Measurements from ENCODE around the gene SLC30A3. TPM values are rescaled to one million over a fixed set of nuclear protein-coding genes. Genes with fewer than 3 reads are reported as not detected.

The SLC30A3 gene
- total RNA-seq, 1 donor from 2014 or later = not detected

GRCh38 chr2:27296481-27296880 is 33.6 kb upstream of the SLC30A3 start:
- Mint-ChIP-seq H3K4me1 (ENCODE audit: low read depth) (peaks cover 15% of the 10 kb centered on the region), H3K4me3 (ENCODE audit: low read depth) (no peak overlapping the region), H3K27me3 (peaks cover 20% of the 10 kb centered on the region), H3K27ac (no peak overlapping the region), H3K9me3 (ENCODE audit: low read depth) (no peaks in the 10 kb centered on the region), H3K36me3 (ENCODE audit: insufficient read depth) (no peaks in the 10 kb centered on the region)
- no peak for TF ChIP-seq CTCF (IDR thresholded peaks at IDR 0.05; ENCODE audit: unreplicated experiment)
- DNase-seq (ENCODE audit: low spot score, unreplicated experiment) = no peak

- H3K9me3 Mint-ChIP-seq (ENCODE audit: low read depth) = no peaks in the 10 kb centered on the region
- DNase-seq (ENCODE audit: low spot score, unreplicated experiment) = no peak
- no peak overlapping the region for H3K27ac Mint-ChIP-seq
- H3K27me3 Mint-ChIP-seq = peaks cover 21% of the 10 kb centered on the region
- no peak for TF ChIP-seq CTCF (IDR thresholded peaks at IDR 0.05; ENCODE audit: unreplicated experiment)
- peaks cover 15% of the 10 kb centered on the region for H3K4me1 Mint-ChIP-seq (ENCODE audit: low read depth)
- no peaks in the 10 kb centered on the region for H3K36me3 Mint-ChIP-seq (ENCODE audit: insufficient read depth)
- no peak overlapping the region for H3K4me3 Mint-ChIP-seq (ENCODE audit: low read depth)
Measured at GRCh38 chr2:27294928-27295327, 32.1 kb upstream of the SLC30A3 start.

GRCh38 chr2:27291865-27292264 is 29.0 kb upstream of the SLC30A3 start:
- TF ChIP-seq CTCF (IDR thresholded peaks at IDR 0.05; ENCODE audit: unreplicated experiment) = peak; percentile 20
- H3K9me3 Mint-ChIP-seq (ENCODE audit: low read depth) = no peaks in the 10 kb centered on the region
- H3K27me3 Mint-ChIP-seq = peaks cover 29% of the 10 kb centered on the region
- no peaks in the 10 kb centered on the region for H3K36me3 Mint-ChIP-seq (ENCODE audit: insufficient read depth)
- DNase-seq (ENCODE audit: low spot score, unreplicated experiment) = no peak
- H3K4me1 Mint-ChIP-seq (ENCODE audit: low read depth) = peaks cover 10% of the 10 kb centered on the region
- H3K4me3 Mint-ChIP-seq (ENCODE audit: low read depth) = no peak overlapping the region
- H3K27ac Mint-ChIP-seq = no peak overlapping the region

GRCh38 chr2:27290549-27290948 is 27.7 kb upstream of the SLC30A3 start:
- H3K4me3 Mint-ChIP-seq (ENCODE audit: low read depth) = no peak overlapping the region
- no peak for TF ChIP-seq CTCF (IDR thresholded peaks at IDR 0.05; ENCODE audit: unreplicated experiment)
- H3K27ac Mint-ChIP-seq = no peak overlapping the region
- DNase-seq (ENCODE audit: low spot score, unreplicated experiment) = no peak
- no peaks in the 10 kb centered on the region for H3K9me3 Mint-ChIP-seq (ENCODE audit: low read depth)
- no peaks in the 10 kb centered on the region for H3K36me3 Mint-ChIP-seq (ENCODE audit: insufficient read depth)
- H3K27me3 Mint-ChIP-seq = peaks cover 33% of the 10 kb centered on the region
- H3K4me1 Mint-ChIP-seq (ENCODE audit: low read depth) = peaks cover 10% of the 10 kb centered on the region

- no peak for TF ChIP-seq CTCF (IDR thresholded peaks at IDR 0.05; ENCODE audit: unreplicated experiment)
- H3K4me3 Mint-ChIP-seq (ENCODE audit: low read depth) = no peak overlapping the region
- peaks cover 33% of the 10 kb centered on the region for H3K27me3 Mint-ChIP-seq
- no peak overlapping the region for H3K27ac Mint-ChIP-seq
- H3K9me3 Mint-ChIP-seq (ENCODE audit: low read depth) = no peaks in the 10 kb centered on the region
- peaks cover 10% of the 10 kb centered on the region for H3K4me1 Mint-ChIP-seq (ENCODE audit: low read depth)
- no peak for DNase-seq (ENCODE audit: low spot score, unreplicated experiment)
- H3K36me3 Mint-ChIP-seq (ENCODE audit: insufficient read depth) = no peaks in the 10 kb centered on the region
Measured at GRCh38 chr2:27288610-27289009, 25.8 kb upstream of the SLC30A3 start.

Measured in progenitor cell of endocrine pancreas (in vitro differentiated cells).